Measurements from ENCODE around the gene HARBI1. TPM values are rescaled to one million over a fixed set of nuclear protein-coding genes. Genes with fewer than 3 reads are reported as not detected.

The HARBI1 gene
- total and polyA plus RNA-seq, 2 donors (not counting 1 experiment from before 2014, with no cell fraction given), result 4.9 to 7.6 TPM

GRCh38 chr11:46594374-46594700 is 22.7 kb downstream of the HARBI1 start:
- no peak for DNase-seq (ENCODE audit: low read depth in 2 of 2)
- TF ChIP-seq, protein P1, sequence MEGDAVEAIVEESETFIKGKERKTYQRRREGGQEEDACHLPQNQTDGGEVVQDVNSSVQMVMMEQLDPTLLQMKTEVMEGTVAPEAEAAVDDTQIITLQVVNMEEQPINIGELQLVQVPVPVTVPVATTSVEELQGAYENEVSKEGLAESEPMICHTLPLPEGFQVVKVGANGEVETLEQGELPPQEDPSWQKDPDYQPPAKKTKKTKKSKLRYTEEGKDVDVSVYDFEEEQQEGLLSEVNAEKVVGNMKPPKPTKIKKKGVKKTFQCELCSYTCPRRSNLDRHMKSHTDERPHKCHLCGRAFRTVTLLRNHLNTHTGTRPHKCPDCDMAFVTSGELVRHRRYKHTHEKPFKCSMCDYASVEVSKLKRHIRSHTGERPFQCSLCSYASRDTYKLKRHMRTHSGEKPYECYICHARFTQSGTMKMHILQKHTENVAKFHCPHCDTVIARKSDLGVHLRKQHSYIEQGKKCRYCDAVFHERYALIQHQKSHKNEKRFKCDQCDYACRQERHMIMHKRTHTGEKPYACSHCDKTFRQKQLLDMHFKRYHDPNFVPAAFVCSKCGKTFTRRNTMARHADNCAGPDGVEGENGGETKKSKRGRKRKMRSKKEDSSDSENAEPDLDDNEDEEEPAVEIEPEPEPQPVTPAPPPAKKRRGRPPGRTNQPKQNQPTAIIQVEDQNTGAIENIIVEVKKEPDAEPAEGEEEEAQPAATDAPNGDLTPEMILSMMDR (conservative IDR thresholded peaks at IDR 0.05 in 1 of 2, IDR thresholded peaks at IDR 0.05 in 1 of 2; ENCODE audit: low read depth in 1 of 2, low read length in 2 of 2), result no peak
- no peak for TF ChIP-seq EZH2 (IDR thresholded peaks at IDR 0.05; ENCODE audit: low read length, missing control alignments)

GRCh38 chr11:46593550-46594373 is 23.3 kb downstream of the HARBI1 start, which contains the start of gene AMBRA1:
Gene AMBRA1 (minus strand): TSS chr11:46594023. CDS start chr11:46548380, 45,643 bp downstream.
- peaks cover 48% of the 10 kb centered on the region for H3K79me2 ChIP-seq (ENCODE audit: control insufficient read depth, insufficient read depth, low read length)
- peak within 1 kb of the TSS; percentile 92 for H3K9ac ChIP-seq (ENCODE audit: insufficient read depth, low read length)
- H3K36me3 ChIP-seq (ENCODE audit: control insufficient read depth, insufficient read depth, low read length), result no peaks in the 10 kb centered on the region
- H3K27ac ChIP-seq (ENCODE audit: insufficient read depth, low read length), result peak within 1 kb of the TSS; percentile 82
- no peaks in the 10 kb centered on the region for H4K20me1 ChIP-seq (ENCODE audit: control insufficient read depth, extremely low read depth, insufficient read depth, low read length)
- no peaks in the 10 kb centered on the region for H3K27me3 ChIP-seq (ENCODE audit: control insufficient read depth, insufficient read depth, low read length)
- peak within 1 kb of the TSS; percentile 94 for H2AFZ ChIP-seq (ENCODE audit: low read length)
- peak within 1 kb of the TSS; percentile 93 to 99 (median 96) for H3K4me3 ChIP-seq (replicated peaks in 1 of 4; ENCODE audit: control extremely low read depth in 1 of 4, insufficient read depth in 1 of 4, low read depth in 3 of 4, low read length in 4 of 4)
- H3K4me1 ChIP-seq (ENCODE audit: control insufficient read depth, extremely low read depth, insufficient read depth, low read length), result peaks cover 5% of the 10 kb centered on the region
- H3K9me3 ChIP-seq (ENCODE audit: control insufficient read depth, insufficient read depth, low read depth, low read length), result no peaks in the 10 kb centered on the region
- peak; percentile 93 to 94 for DNase-seq (ENCODE audit: low read depth in 2 of 2)
- TF ChIP-seq EZH2 (IDR thresholded peaks at IDR 0.05; ENCODE audit: low read length, missing control alignments), result no peak
- TF ChIP-seq, protein P1 (conservative IDR thresholded peaks at IDR 0.05 in 1 of 2, IDR thresholded peaks at IDR 0.05 in 1 of 2; ENCODE audit: low read depth in 1 of 2, low read length in 2 of 2), result no peak
- peak within 1 kb of the TSS; percentile 85 for H3K4me2 ChIP-seq (ENCODE audit: extremely low read depth, insufficient read depth, low read length)

More at GRCh38 chr11:46594374-46594700, 22.7 kb downstream of the HARBI1 start:
- Histone ChIP-seq H3K9me3 (ENCODE audit: control insufficient read depth, insufficient read depth, low read depth, low read length) (no peaks in the 10 kb centered on the region), H3K36me3 (ENCODE audit: control insufficient read depth, insufficient read depth, low read length) (no peaks in the 10 kb centered on the region), H3K9ac (ENCODE audit: insufficient read depth, low read length) (no peak overlapping the region), H3K4me1 (ENCODE audit: control insufficient read depth, extremely low read depth, insufficient read depth, low read length) (peaks cover 5% of the 10 kb centered on the region), H2AFZ (ENCODE audit: low read length) (peak overlapping the region; percentile 94), H4K20me1 (ENCODE audit: control insufficient read depth, extremely low read depth, insufficient read depth, low read length) (no peaks in the 10 kb centered on the region), H3K4me2 (ENCODE audit: extremely low read depth, insufficient read depth, low read length) (peak overlapping the region; percentile 85), H3K27ac (ENCODE audit: insufficient read depth, low read length) (peak overlapping the region; percentile 82), H3K27me3 (ENCODE audit: control insufficient read depth, insufficient read depth, low read length) (no peaks in the 10 kb centered on the region), H3K4me3 (replicated peaks in 1 of 4; ENCODE audit: control extremely low read depth in 1 of 4, insufficient read depth in 1 of 4, low read depth in 3 of 4, low read length in 4 of 4) (peak overlapping the region; percentile 93 to 99 (median 96)), H3K79me2 (ENCODE audit: control insufficient read depth, insufficient read depth, low read length) (peaks cover 42% of the 10 kb centered on the region)

DNA sequence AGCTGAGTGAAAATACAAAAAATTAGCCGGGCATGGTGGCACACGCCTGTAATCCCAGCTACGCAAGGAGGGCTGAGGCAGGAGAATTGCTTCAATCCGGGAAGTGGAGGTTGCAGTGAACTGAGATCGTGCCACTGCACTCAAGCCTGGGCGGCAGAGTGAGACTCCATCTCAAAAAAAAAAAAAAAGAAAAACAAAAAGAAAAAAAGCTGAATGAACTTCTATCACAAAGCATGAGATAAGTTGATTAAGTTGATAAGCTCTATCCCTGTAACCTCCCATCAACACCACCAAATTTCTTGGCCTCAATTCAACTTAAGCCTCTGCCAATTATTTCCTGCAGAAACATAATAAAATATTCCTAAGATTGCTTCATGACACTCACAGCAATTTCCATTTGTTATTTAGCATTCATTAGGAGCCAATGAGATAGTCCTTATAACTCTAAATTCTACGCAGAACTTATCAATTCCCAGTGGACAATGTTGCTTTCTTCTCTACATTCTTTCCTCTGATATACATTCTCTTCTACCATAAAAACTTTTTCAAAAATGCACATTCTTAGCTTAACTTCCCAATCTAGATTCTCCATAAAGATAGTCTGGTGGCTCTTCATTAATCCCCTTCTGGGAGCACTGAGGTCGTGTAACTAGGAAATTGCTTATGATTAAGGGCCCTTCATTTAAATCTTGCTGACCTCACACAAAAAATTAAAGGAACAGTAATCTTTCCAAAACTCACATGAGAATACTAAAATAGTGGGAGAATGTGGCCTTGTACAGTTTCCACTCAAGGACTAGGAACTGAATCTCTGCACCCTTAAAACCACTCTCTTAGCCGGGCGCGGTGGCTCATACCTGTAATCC is 26.1 kb downstream of the HARBI1 start:
- Histone ChIP-seq H3K4me3 (replicated peaks in 1 of 4; ENCODE audit: control extremely low read depth in 1 of 4, insufficient read depth in 1 of 4, low read depth in 3 of 4, low read length in 4 of 4) (peak overlapping the region in 1 of 4 experiments; percentile 6), H3K36me3 (ENCODE audit: control insufficient read depth, insufficient read depth, low read length) (no peaks in the 10 kb centered on the region), H2AFZ (ENCODE audit: low read length) (no peak overlapping the region), H3K4me2 (ENCODE audit: extremely low read depth, insufficient read depth, low read length) (peak overlapping the region; percentile 54), H3K27me3 (ENCODE audit: control insufficient read depth, insufficient read depth, low read length) (no peaks in the 10 kb centered on the region), H3K9me3 (ENCODE audit: control insufficient read depth, insufficient read depth, low read depth, low read length) (no peaks in the 10 kb centered on the region), H3K4me1 (ENCODE audit: control insufficient read depth, extremely low read depth, insufficient read depth, low read length) (peaks cover 5% of the 10 kb centered on the region), H4K20me1 (ENCODE audit: control insufficient read depth, extremely low read depth, insufficient read depth, low read length) (no peaks in the 10 kb centered on the region), H3K79me2 (ENCODE audit: control insufficient read depth, insufficient read depth, low read length) (peaks cover 63% of the 10 kb centered on the region), H3K27ac (ENCODE audit: insufficient read depth, low read length) (no peak overlapping the region), H3K9ac (ENCODE audit: insufficient read depth, low read length) (no peak overlapping the region)
- TF ChIP-seq EZH2 (IDR thresholded peaks at IDR 0.05; ENCODE audit: low read length, missing control alignments), result no peak
- TF ChIP-seq, protein P1 (conservative IDR thresholded peaks at IDR 0.05 in 1 of 2, IDR thresholded peaks at IDR 0.05 in 1 of 2; ENCODE audit: low read depth in 1 of 2, low read length in 2 of 2), result no peak
- no peak for DNase-seq (ENCODE audit: low read depth in 2 of 2)
